M059J (cell line): Measurements from ENCODE around the gene MROH9. TPM values are rescaled to one million over a fixed set of nuclear protein-coding genes. Genes with fewer than 3 reads are reported as not detected.

Source experiments
- DNase-seq: peaks from one replicate; pipeline ENCODE4 v3.0.0-alpha.2; 2012; ENCODE audit warnings: low read depth
- total RNA-seq: library from RNA; depleted of rRNA; stranded (reverse); fragments of >200 nt; shearing (Covaris generic); gene quantifications from 2 replicates; pipeline ENCODE4 v1.2.3, GENCODE V29; 2014; rRNA removed

Gene MROH9
- total RNA-seq, 1 experiment from 2014 or later = not detected

GRCh38 chr1:171081763-171082201 lies 146.4 kb downstream of the MROH9 start:
- no peak for DNase-seq

GRCh38 chr1:171082606-171083005 lies 147.3 kb downstream of the MROH9 start:
- DNase-seq = no peak

GRCh38 chr1:171083222-171083621 lies 147.9 kb downstream of the MROH9 start:
- DNase-seq = no peak

GRCh38 chr1:171084091-171084490 lies 148.8 kb downstream of the MROH9 start:
- no peak for DNase-seq

- DNase-seq = no peak
Measured at GRCh38 chr1:171084870-171085269, 149.5 kb downstream of the MROH9 start.

GRCh38 chr1:171087896-171088295 lies 152.6 kb downstream of the MROH9 start:
- DNase-seq = no peak

- no peak for DNase-seq
Measured at GRCh38 chr1:171090604-171091003, 155.3 kb downstream of the MROH9 start, which contains the start of gene FMO3. FMO3 (plus strand) TSS chr1:171090905; CDS start chr1:171092659, 1,754 bp downstream.

GRCh38 chr1:171103862-171104261 lies 168.5 kb downstream of the MROH9 start:
- no peak for DNase-seq

- DNase-seq = no peak
Measured at GRCh38 chr1:171107262-171107940, 172.1 kb downstream of the MROH9 start.

- no peak for DNase-seq
Measured at GRCh38 chr1:171107969-171108368, 172.6 kb downstream of the MROH9 start.

- DNase-seq = no peak
Measured at GRCh38 chr1:171109966-171110365, 174.6 kb downstream of the MROH9 start.

- DNase-seq = no peak
Measured at GRCh38 chr1:171110621-171111326, 175.4 kb downstream of the MROH9 start.

- no peak for DNase-seq
Measured at GRCh38 chr1:171112119-171112518, 176.8 kb downstream of the MROH9 start.

- DNase-seq = no peak
Measured at GRCh38 chr1:171113382-171113781, 178.0 kb downstream of the MROH9 start.

Other genes with a start within 250 kb of the MROH9 start
- gene FMO3, start 155.4 kb downstream of the MROH9 start, total RNA-seq = 0.10 TPM in 1 of 2 replicates, not detected in the other
- not detected in 2 replicates for gene FMO2, start 249.8 kb downstream of the MROH9 start, total RNA-seq